Panc1 (cell line): ENCODE data around the gene PRKD3. TPM values are rescaled to one million over a fixed set of nuclear protein-coding genes. Genes with fewer than 3 reads are reported as not detected.

Experiments used
- ATAC-seq: fragments of 200-7000 bp; cut with Tn5 transposase; 2 replicates; pipeline ENCODE4 v1.9.1; 2020; ENCODE audit warnings: mild to moderate bottlenecking, moderate library complexity
- BruUV-seq: library from RNA; stranded (reverse); fragments of 400-500 nt; replicated peaks from 2 replicates; lab custom pipeline; 2021; lab: Mats Ljungman, UMichigan
- CTCF ChIA-PET: fragments of 300-600 bp; sonication (Branson Sonifier 250); formaldehyde crosslinking; loops from one replicate; lab custom pipeline; 2022; ENCODE audit warnings: antibody characterized with exemption; lab: Charles Lee
- POLR2A ChIA-PET: fragments of 300-600 bp; sonication (Branson Sonifier 250); formaldehyde crosslinking; loops from one replicate; lab custom pipeline; 2022; ENCODE audit warnings: antibody characterized with exemption; lab: Charles Lee
- DNase-seq: peaks from one replicate; pipeline ENCODE4 v3.0.0-alpha.2; 2010; ENCODE audit warnings: low read depth, low spot score
- H3K27ac ChIP-seq: 2 replicates; pipeline ENCODE4 v1.5.1; 2011; ENCODE audit warnings: mild to moderate bottlenecking, low read length, inconsistent platforms
- H3K27me3 ChIP-seq: fragments of 200-500 bp; sonication (Bioruptor generic); 2 replicates; pipeline ENCODE4 v1.6.0; 2014; ENCODE audit warnings: low read length, inconsistent platforms; ENCODE audit not compliant: control insufficient read depth, insufficient read depth
- H3K36me3 ChIP-seq: fragments of 200-500 bp; sonication (Bioruptor generic); 2 replicates; pipeline ENCODE4 v1.5.1; 2014; ENCODE audit warnings: inconsistent platforms, mild to moderate bottlenecking, low read length, moderate library complexity; ENCODE audit not compliant: control insufficient read depth, insufficient read depth
- H3K4me1 ChIP-seq: 2 replicates; pipeline ENCODE4 v1.5.1; 2011; ENCODE audit warnings: inconsistent platforms, mild to moderate bottlenecking, low read length, moderate library complexity; ENCODE audit not compliant: control insufficient read depth, insufficient read depth
- H3K4me3 ChIP-seq, 2 experiments: 2 replicates each; pipeline ENCODE4 v1.5.1; 2011 to 2012; ENCODE audit warnings: low read depth in 2 of 2, low read length in 2 of 2, mild to moderate bottlenecking in 2 of 2, inconsistent platforms in 1 of 2, moderate library complexity in 1 of 2
- H3K9me3 ChIP-seq: fragments of 200-500 bp; sonication (Bioruptor generic); 2 replicates; pipeline ENCODE4 v1.5.1; 2014; ENCODE audit warnings: low read depth, mild to moderate bottlenecking, inconsistent platforms, low read length, moderate library complexity; ENCODE audit not compliant: control insufficient read depth, insufficient read depth
- POLR2AphosphoS5 ChIP-seq: IDR thresholded peaks from 2 replicates; pipeline ENCODE4 v1.6.1; 2012; ENCODE audit warnings: mild to moderate bottlenecking, low read depth, low read length, moderate library complexity
- SIN3A ChIP-seq: IDR thresholded peaks from 2 replicates; pipeline ENCODE4 v1.6.1; 2012; ENCODE audit warnings: low read depth, mild to moderate bottlenecking, low read length, moderate library complexity, borderline replicate concordance; ENCODE audit not compliant: insufficient read depth
- TCF7L2 ChIP-seq: IDR thresholded peaks from 2 replicates; pipeline ENCODE4 v1.6.1; 2011; ENCODE audit warnings: mild to moderate bottlenecking, low read depth, low read length, inconsistent platforms
- in situ Hi-C: cut with HindIII; loops from 2 replicates; pipeline ENCODE4 v1.10.0; 2016; ENCODE audit warnings: low sequenced_read_pairs, low pct_unique_long_range_greater_than_20kb
- intact Hi-C: fragments of 100-400 bp; cut with micrococcal nuclease; formaldehyde crosslinking; loops from one replicate; pipeline ENCODE4 v1.10.0; 2022; ENCODE audit not compliant: unreplicated experiment
- total RNA-seq: library from RNA; stranded (reverse); gene quantifications from one replicate; pipeline ENCODE4 v1.2.1, GENCODE V29; 2021; ENCODE audit not compliant: unreplicated experiment
- TF ChIP-seq, protein P1 (sequence below): fragments of 450-650 bp; IDR thresholded peaks from 2 replicates; pipeline ENCODE4 v1.5.1; 2017; ENCODE audit warnings: mild to moderate bottlenecking
- TF ChIP-seq, protein P2 (sequence below), 2 experiments: IDR thresholded peaks; 2 replicates each; pipeline ENCODE4 v1.6.1; 2011 to 2012; ENCODE audit warnings: low read depth in 2 of 2, control low read depth in 1 of 2, low read length in 1 of 2, mild to moderate bottlenecking in 1 of 2, moderate library complexity in 1 of 2; ENCODE audit not compliant: insufficient read depth in 1 of 2

Gene PRKD3
- total RNA-seq, 1 experiment from 2014 or later = 21.8 TPM

DNA sequence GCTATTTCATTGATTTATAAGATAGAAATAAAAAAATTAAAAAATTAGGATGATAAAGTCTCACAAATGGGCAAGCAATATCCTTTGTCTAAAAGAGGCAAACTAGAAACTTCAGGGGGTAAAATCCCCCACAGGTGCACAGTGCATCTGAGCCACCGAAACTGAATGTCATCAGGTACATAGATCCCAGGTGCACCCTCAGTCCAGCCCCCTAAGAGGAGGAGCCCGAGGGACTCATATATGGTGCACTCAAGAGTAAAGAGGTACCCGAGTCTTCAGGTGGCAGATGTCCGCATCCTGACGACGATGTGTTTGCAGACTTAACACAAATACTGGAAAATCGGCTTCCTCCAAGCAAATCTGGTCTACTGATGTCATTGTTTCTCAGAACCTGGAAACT lies 31.1 kb upstream of the PRKD3 start:
- no TSS peak for BruUV-seq
- intact Hi-C loops (no loop called here), in situ Hi-C loops (no loop called here)
- H3K9me3 ChIP-seq = no peaks in the 10 kb centered on the region
- TF ChIP-seq POLR2AphosphoS5 (no peak), TCF7L2 (no peak), SIN3A (no peak)
- TF ChIP-seq, protein P1, sequence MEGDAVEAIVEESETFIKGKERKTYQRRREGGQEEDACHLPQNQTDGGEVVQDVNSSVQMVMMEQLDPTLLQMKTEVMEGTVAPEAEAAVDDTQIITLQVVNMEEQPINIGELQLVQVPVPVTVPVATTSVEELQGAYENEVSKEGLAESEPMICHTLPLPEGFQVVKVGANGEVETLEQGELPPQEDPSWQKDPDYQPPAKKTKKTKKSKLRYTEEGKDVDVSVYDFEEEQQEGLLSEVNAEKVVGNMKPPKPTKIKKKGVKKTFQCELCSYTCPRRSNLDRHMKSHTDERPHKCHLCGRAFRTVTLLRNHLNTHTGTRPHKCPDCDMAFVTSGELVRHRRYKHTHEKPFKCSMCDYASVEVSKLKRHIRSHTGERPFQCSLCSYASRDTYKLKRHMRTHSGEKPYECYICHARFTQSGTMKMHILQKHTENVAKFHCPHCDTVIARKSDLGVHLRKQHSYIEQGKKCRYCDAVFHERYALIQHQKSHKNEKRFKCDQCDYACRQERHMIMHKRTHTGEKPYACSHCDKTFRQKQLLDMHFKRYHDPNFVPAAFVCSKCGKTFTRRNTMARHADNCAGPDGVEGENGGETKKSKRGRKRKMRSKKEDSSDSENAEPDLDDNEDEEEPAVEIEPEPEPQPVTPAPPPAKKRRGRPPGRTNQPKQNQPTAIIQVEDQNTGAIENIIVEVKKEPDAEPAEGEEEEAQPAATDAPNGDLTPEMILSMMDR = no peak
- TF ChIP-seq, protein P2, sequence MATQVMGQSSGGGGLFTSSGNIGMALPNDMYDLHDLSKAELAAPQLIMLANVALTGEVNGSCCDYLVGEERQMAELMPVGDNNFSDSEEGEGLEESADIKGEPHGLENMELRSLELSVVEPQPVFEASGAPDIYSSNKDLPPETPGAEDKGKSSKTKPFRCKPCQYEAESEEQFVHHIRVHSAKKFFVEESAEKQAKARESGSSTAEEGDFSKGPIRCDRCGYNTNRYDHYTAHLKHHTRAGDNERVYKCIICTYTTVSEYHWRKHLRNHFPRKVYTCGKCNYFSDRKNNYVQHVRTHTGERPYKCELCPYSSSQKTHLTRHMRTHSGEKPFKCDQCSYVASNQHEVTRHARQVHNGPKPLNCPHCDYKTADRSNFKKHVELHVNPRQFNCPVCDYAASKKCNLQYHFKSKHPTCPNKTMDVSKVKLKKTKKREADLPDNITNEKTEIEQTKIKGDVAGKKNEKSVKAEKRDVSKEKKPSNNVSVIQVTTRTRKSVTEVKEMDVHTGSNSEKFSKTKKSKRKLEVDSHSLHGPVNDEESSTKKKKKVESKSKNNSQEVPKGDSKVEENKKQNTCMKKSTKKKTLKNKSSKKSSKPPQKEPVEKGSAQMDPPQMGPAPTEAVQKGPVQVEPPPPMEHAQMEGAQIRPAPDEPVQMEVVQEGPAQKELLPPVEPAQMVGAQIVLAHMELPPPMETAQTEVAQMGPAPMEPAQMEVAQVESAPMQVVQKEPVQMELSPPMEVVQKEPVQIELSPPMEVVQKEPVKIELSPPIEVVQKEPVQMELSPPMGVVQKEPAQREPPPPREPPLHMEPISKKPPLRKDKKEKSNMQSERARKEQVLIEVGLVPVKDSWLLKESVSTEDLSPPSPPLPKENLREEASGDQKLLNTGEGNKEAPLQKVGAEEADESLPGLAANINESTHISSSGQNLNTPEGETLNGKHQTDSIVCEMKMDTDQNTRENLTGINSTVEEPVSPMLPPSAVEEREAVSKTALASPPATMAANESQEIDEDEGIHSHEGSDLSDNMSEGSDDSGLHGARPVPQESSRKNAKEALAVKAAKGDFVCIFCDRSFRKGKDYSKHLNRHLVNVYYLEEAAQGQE (IDR thresholded peaks at IDR 0.05; ENCODE audit: insufficient read depth in 1 of 2, low read depth in 2 of 2, low read length in 1 of 2) = no peak
- H3K4me1 ChIP-seq = no peaks in the 10 kb centered on the region
- no peak overlapping the region for H3K4me3 ChIP-seq
- ChIA-PET POLR2A (no interaction called here), CTCF (no interaction called here)
- DNase-seq = no peak
- H3K36me3 ChIP-seq = no peaks in the 10 kb centered on the region
- H3K27ac ChIP-seq = no peak overlapping the region
- ATAC-seq = no peak
- peaks cover 18% of the 10 kb centered on the region; the same call in 1 of the 2 replicates for H3K27me3 ChIP-seq

DNA sequence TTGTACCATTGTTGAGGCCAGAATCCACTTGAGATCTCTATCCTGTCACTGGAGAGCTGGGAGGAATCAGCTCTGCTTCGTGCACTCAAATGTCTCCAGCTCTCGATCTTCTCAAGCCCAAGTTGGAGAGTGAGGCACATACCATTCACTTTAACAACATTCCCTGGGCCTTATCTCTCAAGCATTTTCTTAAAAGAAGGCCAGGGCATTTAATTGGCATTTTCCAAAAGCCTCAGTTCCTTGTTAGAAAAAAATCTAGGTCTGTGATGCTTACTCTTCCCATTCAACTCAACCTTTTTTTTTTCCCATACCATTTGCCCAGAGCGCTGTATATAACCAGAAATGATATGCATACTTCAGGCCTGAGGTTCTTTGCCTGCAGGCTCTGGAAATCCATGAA lies 29.9 kb upstream of the PRKD3 start:
- CTCF ChIA-PET = no interaction called here
- intact Hi-C loops = no loop called here

More for the DNA sequence above, 29.9 kb upstream of the PRKD3 start:
- no peak for TF ChIP-seq POLR2AphosphoS5
- TF ChIP-seq SIN3A = no peak
- TF ChIP-seq, protein P2 (IDR thresholded peaks at IDR 0.05; ENCODE audit: insufficient read depth in 1 of 2, low read depth in 2 of 2, low read length in 1 of 2) = no peak
- DNase-seq (no peak), ATAC-seq (no peak)
- POLR2A ChIA-PET = no interaction called here
- H3K27me3 ChIP-seq = peaks cover 11% of the 10 kb centered on the region; the same call in 1 of the 2 replicates
- no peaks in the 10 kb centered on the region for H3K4me1 ChIP-seq
- no peaks in the 10 kb centered on the region for H3K9me3 ChIP-seq
- in situ Hi-C loops = no loop called here
- H3K4me3 ChIP-seq = no peak overlapping the region
- no TSS peak for BruUV-seq
- no peaks in the 10 kb centered on the region for H3K36me3 ChIP-seq
- no peak overlapping the region for H3K27ac ChIP-seq
